ENCODE data around the gene PEX5. TPM values are rescaled to one million over a fixed set of nuclear protein-coding genes. Genes with fewer than 3 reads are reported as not detected.

Gene PEX5
- polyA plus RNA-seq (2014; cell fraction: cytosol; rRNA removed), result 52.0 and 59.3 TPM in 2 replicates
- polyA plus RNA-seq (2014; cell fraction: nucleus; rRNA removed), result 64.2 and 65.4 TPM in 2 replicates

- peak; percentile 98 for DNase-seq (ENCODE audit: low spot score)
Observed at GRCh38 chr12:7189398-7190267, at the start of gene PEX5. TSS of gene PEX5 (plus strand) at chr12:7189686. CDS start at chr12:7190378, 692 bp downstream.

- no peak for DNase-seq (ENCODE audit: low spot score)
Observed at GRCh38 chr12:7141351-7142005, 48.0 kb upstream of the PEX5 start.

- DNase-seq (ENCODE audit: low spot score), result peak; percentile 65
Observed at GRCh38 chr12:7142056-7142644, 47.3 kb upstream of the PEX5 start.

GRCh38 chr12:7142809-7143465, 46.5 kb upstream of the PEX5 start:
- no peak for DNase-seq (ENCODE audit: low spot score)

- DNase-seq (ENCODE audit: low spot score), result no peak
Observed at GRCh38 chr12:7143564-7143963, 45.9 kb upstream of the PEX5 start.

GRCh38 chr12:7144414-7145120, 44.9 kb upstream of the PEX5 start:
- DNase-seq (ENCODE audit: low spot score), result peak; percentile 48

GRCh38 chr12:7145671-7146070, 43.8 kb upstream of the PEX5 start:
- DNase-seq (ENCODE audit: low spot score), result no peak

- peak; percentile 54 for DNase-seq (ENCODE audit: low spot score)
Observed at GRCh38 chr12:7146228-7146627, 43.3 kb upstream of the PEX5 start.

GRCh38 chr12:7146906-7147305, 42.6 kb upstream of the PEX5 start:
- DNase-seq (ENCODE audit: low spot score), result no peak

- DNase-seq (ENCODE audit: low spot score), result no peak
Observed at GRCh38 chr12:7150356-7150755, 39.1 kb upstream of the PEX5 start.

- no peak for DNase-seq (ENCODE audit: low spot score)
Observed at GRCh38 chr12:7150841-7151240, 38.6 kb upstream of the PEX5 start.

GRCh38 chr12:7151532-7151931, 38.0 kb upstream of the PEX5 start:
- DNase-seq (ENCODE audit: low spot score), result no peak

- no peak for DNase-seq (ENCODE audit: low spot score)
Observed at GRCh38 chr12:7152818-7153217, 36.7 kb upstream of the PEX5 start.

- no peak for DNase-seq (ENCODE audit: low spot score)
Observed at GRCh38 chr12:7154042-7154441, 35.4 kb upstream of the PEX5 start.

- peak; percentile 78 for DNase-seq (ENCODE audit: low spot score)
Observed at GRCh38 chr12:7154901-7155470, 34.5 kb upstream of the PEX5 start.

GRCh38 chr12:7155471-7156034, 33.9 kb upstream of the PEX5 start:
- DNase-seq (ENCODE audit: low spot score), result peak; percentile 81

GRCh38 chr12:7156259-7157197, 33.0 kb upstream of the PEX5 start:
- no peak for DNase-seq (ENCODE audit: low spot score)

- no peak for DNase-seq (ENCODE audit: low spot score)
Observed at GRCh38 chr12:7157391-7157790, 32.1 kb upstream of the PEX5 start.

Measured in SK-N-DZ (cell line).